HG02759 (cell line): Measurements from ENCODE around the gene SPOUT1.
"Not testable (repeated sequence)": the region's sequence is repeated elsewhere in the genome, so short reads cannot be mapped to it uniquely, and the experiment has no call there.

Experiments used
- ATAC-seq: cut with Tn5 transposase; IDR thresholded peaks from one replicate; pipeline ENCODE4 v1.9.1; 2021; ENCODE audit warnings: mild to moderate bottlenecking, moderate library complexity; ENCODE audit not compliant: unreplicated experiment

SPOUT1 gene

GRCh38 chr9:128810873-128811272 lies 18.7 kb downstream of the SPOUT1 start:
- no peak for ATAC-seq

- no peak for ATAC-seq
Measured at GRCh38 chr9:128809831-128810230, 19.8 kb downstream of the SPOUT1 start.

- no peak for ATAC-seq
Measured at GRCh38 chr9:128809036-128809599, 20.5 kb downstream of the SPOUT1 start.

- ATAC-seq = no peak
Measured at GRCh38 chr9:128808543-128808942, 21.1 kb downstream of the SPOUT1 start.

GRCh38 chr9:128807827-128808226 lies 21.8 kb downstream of the SPOUT1 start:
- ATAC-seq = no peak

GRCh38 chr9:128805661-128806060 lies 23.9 kb downstream of the SPOUT1 start:
- ATAC-seq = no peak

- no peak for ATAC-seq
Measured at GRCh38 chr9:128802482-128802881, 27.1 kb downstream of the SPOUT1 start.

- no peak for ATAC-seq
Measured at GRCh38 chr9:128800061-128800460, 29.5 kb downstream of the SPOUT1 start.

- no peak for ATAC-seq
Measured at GRCh38 chr9:128798896-128799295, 30.7 kb downstream of the SPOUT1 start.

- not testable (repeated sequence) for ATAC-seq
Measured at GRCh38 chr9:128794961-128795360, 34.6 kb downstream of the SPOUT1 start.

- no peak for ATAC-seq
Measured at GRCh38 chr9:128792978-128793686, 36.5 kb downstream of the SPOUT1 start.

GRCh38 chr9:128792134-128792533 lies 37.5 kb downstream of the SPOUT1 start:
- no peak for ATAC-seq

GRCh38 chr9:128790536-128790935 lies 39.1 kb downstream of the SPOUT1 start:
- no peak for ATAC-seq

- ATAC-seq = no peak
Measured at GRCh38 chr9:128788445-128788844, 41.1 kb downstream of the SPOUT1 start.

- ATAC-seq = no peak
Measured at GRCh38 chr9:128787659-128788058, 41.9 kb downstream of the SPOUT1 start.

GRCh38 chr9:128786681-128787601 lies 42.7 kb downstream of the SPOUT1 start, which contains the start of gene TBC1D13:
TBC1D13 (plus strand) TSS chr9:128787253; CDS start chr9:128787354, 101 bp downstream.
- ATAC-seq = peak; percentile 96

GRCh38 chr9:128785427-128785826 lies 44.2 kb downstream of the SPOUT1 start:
- ATAC-seq = no peak

GRCh38 chr9:128782669-128783068 lies 46.9 kb downstream of the SPOUT1 start:
- no peak for ATAC-seq

- no peak for ATAC-seq
Measured at GRCh38 chr9:128781187-128782070, 48.2 kb downstream of the SPOUT1 start.

- ATAC-seq = not testable (repeated sequence)
Measured at GRCh38 chr9:128780093-128780492, 49.5 kb downstream of the SPOUT1 start.

GRCh38 chr9:128774804-128775203 lies 54.8 kb downstream of the SPOUT1 start:
- no peak for ATAC-seq
